ENCODE results near the gene INPP5E. TPM values are rescaled to one million over a fixed set of nuclear protein-coding genes. Genes with fewer than 3 reads are reported as not detected.

INPP5E gene
- total RNA-seq, 1 donor from 2014 or later, result 14.2 TPM

- intact Hi-C loops (cut with DNase I), result no loop called here
- DNase-seq (ENCODE audit: low spot score), result no peak
Measured at GRCh38 chr9:136474021-136474640, 34.5 kb upstream of the INPP5E start.

DNA sequence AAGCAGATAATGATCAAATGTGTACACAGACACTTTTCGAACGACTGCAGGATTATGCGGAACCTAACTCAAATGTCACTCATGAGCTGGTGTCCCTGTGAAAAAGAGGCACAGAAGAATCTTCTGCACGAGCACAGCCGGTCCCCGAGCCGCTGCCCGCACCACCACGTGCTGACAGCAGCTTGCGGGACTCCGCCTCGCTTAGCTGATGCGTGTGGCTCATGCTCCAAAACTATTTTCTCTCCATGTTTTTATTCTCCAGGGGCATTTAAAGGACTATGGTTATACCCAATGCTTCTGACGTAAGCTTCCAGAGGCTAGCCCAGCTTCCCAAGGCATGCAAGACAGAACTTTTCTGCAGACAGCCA, 33.7 kb upstream of the INPP5E start:
- no peak for DNase-seq (ENCODE audit: low spot score)
- intact Hi-C loops (cut with DNase I), result no loop called here

GRCh38 chr9:136472640-136473353, 33.2 kb upstream of the INPP5E start:
- intact Hi-C loops (cut with DNase I), result no loop called here
- DNase-seq (ENCODE audit: low spot score), result no peak

GRCh38 chr9:136471802-136472487, 32.3 kb upstream of the INPP5E start:
- DNase-seq (ENCODE audit: low spot score), result no peak
- intact Hi-C loops (cut with DNase I), result no loop called here

GRCh38 chr9:136470792-136471469, 31.3 kb upstream of the INPP5E start:
- intact Hi-C loops (cut with DNase I), result no loop called here
- no peak for DNase-seq (ENCODE audit: low spot score)

DNA sequence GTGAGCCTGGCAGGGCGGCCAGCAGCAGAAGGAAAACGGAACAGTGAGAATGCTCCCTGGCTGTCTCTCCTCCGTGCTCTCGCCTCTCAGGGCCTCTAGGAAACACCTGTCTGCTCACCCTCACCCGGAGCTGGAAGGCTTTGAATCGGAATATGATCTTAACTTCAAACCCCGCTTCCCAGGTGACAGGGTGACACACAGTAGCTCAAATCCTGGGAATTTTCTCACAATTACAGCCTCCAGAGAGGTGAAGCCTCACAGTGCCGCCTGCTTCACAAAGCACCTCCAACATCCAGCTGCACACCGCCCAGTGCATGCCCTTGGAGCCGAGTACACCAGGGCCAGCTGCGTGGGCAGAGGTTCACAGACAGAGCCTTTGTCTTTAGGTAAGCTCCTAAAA, 30.7 kb upstream of the INPP5E start:
- intact Hi-C loops (cut with DNase I), result no loop called here
- no peak for DNase-seq (ENCODE audit: low spot score)

DNA sequence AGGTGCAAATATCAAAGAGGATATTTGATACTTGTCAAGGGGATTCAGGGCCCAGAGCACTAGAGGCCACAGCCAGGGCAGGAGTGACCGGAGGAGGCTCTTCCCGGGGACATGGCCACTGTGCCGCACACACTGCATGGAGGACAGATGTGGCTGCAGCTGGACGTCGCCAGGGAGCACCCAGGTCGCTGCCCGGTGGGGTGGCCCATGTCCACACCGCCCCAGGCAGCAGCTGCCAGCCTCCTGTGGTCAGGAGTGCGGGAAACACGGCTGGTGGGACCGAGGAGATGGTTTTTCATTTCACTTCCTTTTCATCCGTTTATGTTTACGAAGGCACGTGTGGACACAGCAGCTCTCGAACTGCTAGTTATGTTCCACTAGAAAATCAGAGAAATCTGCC, 28.1 kb upstream of the INPP5E start:
- intact Hi-C loops (cut with DNase I), result no loop called here
- DNase-seq (ENCODE audit: low spot score), result no peak

DNA sequence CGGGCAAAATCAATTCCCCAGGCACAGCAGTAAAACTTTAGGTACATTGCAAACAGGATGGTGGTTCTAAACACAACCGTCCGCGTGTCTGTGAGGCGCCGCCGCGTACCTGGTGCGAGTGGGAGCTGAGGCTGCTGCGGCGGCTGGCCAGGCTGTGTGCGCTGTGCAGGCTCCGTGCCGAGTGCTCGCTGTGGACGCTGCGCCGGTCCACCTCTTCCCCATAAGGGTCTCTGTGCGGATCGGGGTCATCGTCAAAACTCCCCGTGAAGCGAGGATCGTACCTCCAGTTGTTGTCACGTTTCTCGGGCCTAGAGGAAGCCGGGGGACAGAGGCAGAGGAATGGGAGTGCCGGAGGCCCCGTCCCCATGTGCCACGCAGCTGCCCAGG, 26.5 kb upstream of the INPP5E start:
- intact Hi-C loops (cut with DNase I), result no loop called here
- DNase-seq (ENCODE audit: low spot score), result no peak

DNA sequence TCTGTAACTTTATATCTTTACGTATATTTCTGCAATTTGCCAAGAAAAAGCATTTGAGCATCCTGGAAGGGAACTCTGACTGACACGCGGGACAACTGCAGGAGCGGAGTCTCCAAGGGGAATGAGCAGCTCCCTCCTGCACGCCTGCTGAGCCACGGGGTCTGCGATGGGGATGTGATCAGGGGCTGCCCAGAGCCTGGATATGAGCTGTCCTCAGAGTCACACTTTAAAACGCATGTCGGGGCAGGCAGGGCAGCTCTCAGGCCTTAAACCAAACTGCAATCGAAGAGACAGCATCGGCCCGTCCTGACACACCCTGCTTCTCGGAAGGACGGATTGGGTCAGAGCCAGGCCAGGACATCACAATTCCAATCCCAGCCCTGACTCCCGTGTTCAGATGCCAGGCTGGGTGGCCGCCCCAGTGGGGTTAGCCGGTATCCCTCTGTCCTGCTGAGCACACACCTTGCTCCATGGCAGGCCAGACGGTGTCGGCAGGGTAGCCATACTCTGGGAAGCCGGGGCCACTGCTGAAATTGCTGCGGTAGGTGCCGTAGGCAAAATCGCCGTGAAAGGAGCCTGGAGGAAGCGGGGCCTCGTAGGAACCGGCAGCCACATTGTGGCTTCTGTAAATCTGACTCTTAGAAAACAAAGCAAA, 26.0 kb upstream of the INPP5E start:
- intact Hi-C loops (cut with DNase I), result no loop called here
- no peak for DNase-seq (ENCODE audit: low spot score)

- intact Hi-C loops (cut with DNase I), result no loop called here
- no peak for DNase-seq (ENCODE audit: low spot score)
Measured at GRCh38 chr9:136464241-136464640, 24.6 kb upstream of the INPP5E start.

- no peak for DNase-seq (ENCODE audit: low spot score)
- intact Hi-C loops (cut with DNase I), result no loop called here
Measured at GRCh38 chr9:136463578-136463977, 23.9 kb upstream of the INPP5E start.

DNA sequence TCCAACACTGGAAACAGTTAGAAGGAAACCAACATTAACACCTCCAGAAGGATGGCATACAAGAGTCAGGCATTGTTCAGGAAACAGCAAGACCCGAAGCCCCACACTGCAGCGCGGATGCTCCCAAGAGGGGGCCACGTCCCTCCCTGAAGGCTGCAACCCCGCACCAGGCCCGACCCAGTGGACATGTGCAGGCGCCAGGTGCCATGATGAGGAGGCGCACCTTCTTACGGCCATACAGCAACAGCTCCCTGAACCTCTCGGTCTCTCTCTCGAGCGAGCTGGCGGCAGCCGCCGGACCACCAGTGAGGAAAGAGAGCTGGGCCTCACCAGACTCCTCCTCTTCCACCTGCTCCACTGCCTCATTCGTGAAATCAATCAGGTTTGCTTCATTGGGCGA, 23.0 kb upstream of the INPP5E start:
- intact Hi-C loops (cut with DNase I), result no loop called here
- no peak for DNase-seq (ENCODE audit: low spot score)

GRCh38 chr9:136460772-136461325, 21.2 kb upstream of the INPP5E start:
- no peak for DNase-seq (ENCODE audit: low spot score)
- intact Hi-C loops (cut with DNase I), result no loop called here

GRCh38 chr9:136459425-136459824, 19.8 kb upstream of the INPP5E start:
- intact Hi-C loops (cut with DNase I), result no loop called here
- no peak for DNase-seq (ENCODE audit: low spot score)

DNA sequence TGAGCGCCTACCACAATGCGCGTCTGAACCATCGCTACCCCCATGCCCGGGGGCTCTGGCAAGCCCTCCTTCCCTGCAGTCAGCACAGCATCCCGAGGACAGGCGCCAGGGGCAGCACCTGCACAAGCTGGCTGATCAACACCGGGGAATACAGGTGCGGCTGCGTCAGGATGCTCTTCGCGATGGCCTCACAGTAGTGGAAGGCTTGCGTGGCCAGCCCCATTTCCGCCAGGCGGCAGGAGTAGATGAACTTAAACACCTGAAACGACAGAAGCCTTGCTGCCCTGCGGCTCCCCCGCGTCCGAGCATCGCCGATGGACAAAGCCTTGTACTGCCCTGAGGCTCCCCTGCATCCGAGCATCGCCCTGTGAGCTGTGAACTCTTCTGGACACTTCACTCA, 17.7 kb upstream of the INPP5E start:
- DNase-seq (ENCODE audit: low spot score), result no peak
- intact Hi-C loops (cut with DNase I), result no loop called here

DNA sequence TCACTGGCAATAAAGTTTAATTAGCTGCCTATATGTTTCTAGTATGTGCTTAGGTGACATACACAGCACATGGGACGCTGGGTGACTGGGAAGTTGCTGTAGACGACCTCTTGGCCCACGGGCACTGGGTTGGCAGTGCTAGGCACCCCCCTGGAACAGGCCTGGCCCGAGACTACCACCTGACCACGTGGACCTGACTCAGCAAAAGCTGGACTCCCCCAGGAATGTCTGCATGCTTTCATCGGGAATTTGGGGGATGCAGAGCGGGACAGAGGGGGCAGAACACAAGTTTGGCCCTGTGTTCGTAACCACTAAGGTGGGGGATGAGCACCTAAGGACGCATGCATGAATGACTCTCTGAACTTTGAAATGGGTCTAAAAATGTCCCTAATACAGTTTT, 16.6 kb upstream of the INPP5E start:
- DNase-seq (ENCODE audit: low spot score), result no peak
- intact Hi-C loops (cut with DNase I), result no loop called here

DNA sequence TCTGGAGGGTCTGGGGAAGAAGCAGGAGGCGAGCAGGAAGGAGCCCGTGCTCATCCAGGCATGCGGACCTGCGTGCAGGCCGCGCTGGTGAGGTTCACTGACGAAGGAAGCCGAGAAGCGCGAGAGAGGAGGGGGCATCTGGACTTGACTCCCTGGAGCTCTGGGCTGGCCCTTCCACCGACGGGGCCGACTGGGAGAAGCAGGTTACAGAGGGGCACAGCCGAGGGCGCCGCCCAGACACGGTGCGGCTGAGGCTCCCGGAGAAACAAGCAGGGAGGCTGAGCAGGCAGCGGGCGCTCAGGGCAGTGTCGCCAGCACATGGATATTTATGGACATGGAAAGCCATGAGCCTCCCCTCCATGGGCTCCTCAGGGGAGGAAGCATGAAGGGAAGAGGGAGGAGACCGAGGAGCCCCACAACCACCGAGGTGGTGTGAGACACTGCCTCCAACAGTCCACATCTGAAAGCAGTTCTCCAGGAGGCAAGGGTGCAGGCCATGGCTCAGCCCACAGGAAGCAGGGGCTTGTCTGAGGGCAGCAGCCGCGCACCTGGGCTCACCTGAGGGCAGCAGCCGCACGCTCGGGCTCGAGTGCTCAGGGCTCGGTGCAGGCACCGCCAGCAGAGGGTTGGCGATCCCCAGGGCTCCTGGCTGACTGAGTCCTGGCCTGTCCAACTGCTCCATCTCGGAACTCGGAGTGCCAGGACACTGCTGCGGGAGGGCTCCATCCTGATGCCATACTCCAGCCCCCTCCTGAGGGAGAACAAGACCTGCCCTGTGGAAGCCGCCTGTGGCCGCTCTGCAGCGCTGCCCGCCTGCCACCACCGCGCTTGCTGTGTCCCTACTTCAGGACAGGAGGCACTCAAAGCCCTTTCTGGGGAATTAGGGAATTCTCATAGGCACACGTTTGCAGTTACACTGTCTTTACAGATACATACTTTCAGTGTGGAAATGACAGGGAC, 15.7 kb upstream of the INPP5E start:
- DNase-seq (ENCODE audit: low spot score), result no peak
- intact Hi-C loops (cut with DNase I), result no loop called here

GRCh38 chr9:136454026-136454796, 14.6 kb upstream of the INPP5E start:
- DNase-seq (ENCODE audit: low spot score), result no peak
- intact Hi-C loops (cut with DNase I), result no loop called here

Data from cardiac septum (tissue), 1 donor.